ENCODE results near the gene LRP1B.
"Not testable (repeated sequence)": the region's sequence is repeated elsewhere in the genome, so short reads cannot be mapped to it uniquely, and the experiment has no call there.

LRP1B gene

DNA sequence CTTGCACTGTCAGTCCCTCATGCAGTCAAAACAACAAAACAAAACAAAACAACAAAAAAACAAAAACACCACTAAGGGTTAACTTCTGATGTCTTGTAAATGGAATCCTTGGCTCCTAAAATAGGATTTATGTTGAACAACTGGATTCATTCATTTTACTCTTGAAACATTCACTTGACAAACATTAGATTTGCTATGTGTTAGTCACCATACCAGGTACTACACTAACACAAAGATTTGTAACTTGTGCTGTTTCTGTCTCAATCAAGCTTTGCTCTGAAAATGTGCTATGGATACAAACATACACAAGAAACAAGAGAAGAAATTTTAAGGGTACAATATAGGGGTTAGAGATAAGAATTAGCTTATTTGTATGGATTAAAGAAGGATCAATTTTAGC is 812.8 kb downstream of the LRP1B start:
- no peak for DNase-seq (ENCODE audit: low read depth in 2 of 2)

DNA sequence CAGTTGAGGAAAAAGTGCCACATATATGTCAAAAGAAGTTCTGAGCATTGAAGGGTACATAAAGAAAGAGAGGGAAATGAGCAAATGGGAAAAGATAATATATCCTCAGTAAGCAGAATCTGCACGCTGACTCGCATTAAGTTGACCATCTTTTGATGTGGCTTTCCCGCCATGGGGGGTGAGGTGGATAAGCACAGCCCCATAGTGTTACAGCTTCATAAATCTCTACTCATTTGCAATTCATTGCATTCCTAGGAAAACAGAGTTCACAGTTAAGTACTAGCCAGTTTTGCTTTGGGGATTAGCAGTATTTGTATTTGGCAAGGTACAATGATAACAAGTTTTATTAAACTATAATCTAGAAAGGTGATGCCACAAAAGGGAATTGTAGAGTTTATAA is 814.2 kb downstream of the LRP1B start:
- no peak for DNase-seq (ENCODE audit: low read depth in 2 of 2)

DNA sequence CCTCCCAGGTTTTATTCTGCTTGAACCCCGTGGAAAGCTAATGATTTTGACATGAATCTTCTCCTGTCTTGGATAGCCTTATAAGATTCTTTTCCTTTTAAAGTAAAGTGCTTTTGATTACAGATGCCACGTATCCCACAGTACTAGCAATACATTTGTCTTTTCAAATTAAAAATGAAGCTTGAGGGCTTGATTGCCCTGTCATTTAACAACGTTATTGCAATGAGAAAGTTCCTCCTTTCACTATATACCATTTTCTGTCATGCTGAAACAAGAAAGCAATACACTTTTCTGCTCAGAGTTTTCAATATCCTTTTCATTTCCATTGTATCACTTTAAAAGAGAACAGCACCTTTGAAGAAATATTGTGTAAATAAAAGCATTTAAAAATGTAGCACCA is 814.7 kb downstream of the LRP1B start:
- DNase-seq (ENCODE audit: low read depth in 2 of 2): no peak

DNA sequence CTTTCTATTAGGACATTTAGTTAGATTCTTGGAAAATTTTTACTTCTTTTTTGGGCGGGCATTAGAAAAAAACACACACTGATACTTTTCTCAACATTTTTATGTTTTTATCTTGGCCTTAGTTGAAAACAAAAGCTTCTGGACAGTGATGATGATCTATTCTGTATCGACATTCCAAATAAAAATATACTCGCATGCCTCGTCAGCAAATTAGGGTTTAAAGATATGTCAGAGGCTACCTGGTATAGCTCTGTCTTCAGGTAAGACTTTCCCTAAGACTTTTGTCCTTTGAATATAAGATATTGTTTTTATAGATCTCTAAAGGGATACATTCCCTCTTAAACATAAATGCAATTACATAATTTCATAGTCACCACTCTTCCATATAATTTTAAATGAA is 816.8 kb downstream of the LRP1B start:
- DNase-seq (ENCODE audit: low read depth in 2 of 2): no peak

DNA sequence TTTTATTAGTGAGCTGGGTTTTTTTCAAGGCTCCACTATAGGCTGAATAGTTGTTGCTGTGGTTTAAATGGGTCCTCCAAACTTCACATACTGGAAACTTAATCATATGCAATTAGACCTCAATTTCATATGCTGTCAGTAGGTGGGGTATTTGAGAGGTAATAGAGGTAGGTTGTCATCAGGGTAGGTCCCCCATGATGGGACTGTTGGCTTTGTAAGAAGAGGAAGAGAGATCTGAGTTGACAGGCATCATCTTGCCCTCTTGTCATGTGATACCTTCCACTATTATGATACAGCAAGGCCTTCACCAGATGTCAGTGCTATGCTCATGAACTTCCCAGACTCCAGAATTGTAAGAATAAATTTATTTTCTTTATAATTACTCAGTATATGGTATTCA is 819.4 kb downstream of the LRP1B start:
- DNase-seq (ENCODE audit: low read depth in 2 of 2): no peak

DNA sequence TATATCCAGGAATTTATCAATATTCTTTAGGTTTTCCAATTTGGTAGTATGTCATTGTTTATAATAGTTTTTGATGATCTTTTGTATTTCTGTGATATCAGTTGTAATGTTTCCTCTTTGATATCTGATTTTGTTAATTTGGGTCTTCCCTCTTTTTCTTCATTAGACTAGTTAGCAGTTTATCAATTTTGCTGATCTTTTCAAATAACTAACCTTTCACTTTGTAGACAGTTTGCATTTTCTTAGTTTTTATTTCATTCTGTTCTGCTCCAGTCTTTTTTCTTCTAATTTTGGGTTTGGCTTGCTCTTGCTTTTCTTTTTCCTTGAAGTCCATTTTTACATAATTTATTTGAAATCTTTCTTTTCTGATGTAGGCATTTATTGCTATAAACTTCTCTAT is 824.4 kb downstream of the LRP1B start:
- no peak for DNase-seq (ENCODE audit: low read depth in 2 of 2)

DNA sequence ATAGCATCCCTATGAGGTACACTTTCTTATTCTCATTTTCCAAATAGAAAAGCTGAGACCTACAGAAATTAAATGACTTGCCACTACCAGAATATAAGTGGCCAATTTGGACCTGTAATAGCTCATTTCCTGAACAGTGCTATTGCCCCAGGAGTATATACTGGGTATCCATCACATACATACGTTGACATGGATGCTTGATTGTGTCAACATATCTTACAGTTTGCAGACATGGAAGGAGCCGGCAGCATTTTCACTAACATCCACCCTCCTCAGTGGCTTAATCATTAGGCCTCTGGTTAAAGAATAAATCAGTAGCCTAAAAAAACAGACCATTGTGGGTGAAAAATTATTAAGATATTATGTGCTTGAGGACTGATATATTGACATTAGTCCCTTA is 829.3 kb downstream of the LRP1B start:
- DNase-seq (ENCODE audit: low read depth in 2 of 2): no peak

DNA sequence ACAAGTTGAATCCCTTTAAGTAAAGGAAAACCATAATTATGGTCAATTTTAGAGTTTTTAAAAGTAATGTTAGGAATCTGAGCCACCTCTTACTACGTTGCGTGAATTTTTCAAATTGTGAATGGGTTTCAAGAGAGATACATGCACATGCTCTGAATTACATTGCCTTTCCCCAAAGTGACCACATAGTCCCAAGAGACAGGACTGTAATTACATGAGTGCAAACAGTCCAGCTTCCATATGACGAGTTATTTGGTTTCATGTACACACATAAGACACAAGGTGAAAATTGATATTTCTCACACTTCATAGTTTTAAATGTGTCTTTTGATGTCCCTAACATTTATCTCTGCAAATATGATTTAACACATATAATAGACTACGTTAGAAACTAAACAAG is 850.8 kb downstream of the LRP1B start:
- no peak for DNase-seq (ENCODE audit: low read depth in 2 of 2)

DNA sequence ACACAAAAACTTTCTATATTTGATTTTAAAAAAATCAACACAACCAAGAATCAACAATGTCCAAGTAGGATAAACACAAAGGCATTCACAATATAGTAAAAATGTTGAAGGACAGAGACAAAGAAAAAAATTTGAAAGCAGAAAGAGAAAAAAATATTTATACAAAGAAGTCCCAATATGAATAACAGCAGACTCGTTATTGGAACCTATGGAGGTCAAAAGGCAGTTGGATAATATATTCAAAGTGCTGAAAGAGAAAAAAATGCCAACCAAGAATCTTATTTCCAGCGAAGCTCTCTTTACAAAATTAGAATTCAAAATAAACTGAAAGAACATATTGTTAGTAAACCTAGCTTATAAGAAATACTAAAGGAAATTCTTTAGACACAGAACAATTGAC is 859.5 kb downstream of the LRP1B start:
- DNase-seq (ENCODE audit: low read depth in 2 of 2): no peak

DNA sequence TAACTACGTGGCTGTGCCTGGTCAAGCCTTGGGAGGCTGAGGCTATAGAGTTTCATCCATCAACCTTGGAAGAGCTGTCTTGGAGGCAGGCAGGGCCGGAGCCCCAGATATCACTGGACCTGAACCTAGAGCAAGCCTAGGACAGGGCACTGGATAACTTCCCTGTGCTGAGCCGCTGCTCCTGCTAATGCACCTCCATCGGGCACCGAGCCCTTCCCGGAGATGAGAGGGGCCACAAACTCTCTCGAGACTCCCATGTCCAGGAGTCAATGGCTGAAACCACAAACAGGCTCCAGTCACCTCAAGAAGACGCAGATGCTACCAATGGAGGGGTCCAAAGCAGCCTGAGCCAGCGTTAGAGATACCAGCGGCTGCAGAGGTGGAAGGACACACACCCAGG is 866.0 kb downstream of the LRP1B start:
- no peak for DNase-seq (ENCODE audit: low read depth in 2 of 2)

DNA sequence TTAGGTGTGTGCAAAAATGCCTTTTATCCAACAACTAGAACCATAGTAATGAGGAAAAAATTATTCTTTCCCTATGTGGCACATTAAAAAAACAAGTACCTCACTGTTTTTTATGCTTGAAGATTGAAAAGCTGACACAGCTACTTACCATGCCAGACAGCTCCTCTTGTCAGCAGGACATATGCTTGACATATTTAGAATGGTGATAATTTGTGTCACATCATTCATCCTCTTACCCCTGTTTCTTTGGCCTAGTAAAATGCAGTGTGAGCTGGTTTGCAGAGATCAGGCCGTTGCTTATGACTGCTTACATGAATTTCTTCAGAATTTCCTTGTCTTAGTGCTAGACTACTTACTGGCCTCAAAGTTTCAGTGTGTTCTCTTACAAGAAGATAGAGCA is 869.9 kb downstream of the LRP1B start:
- no peak for DNase-seq (ENCODE audit: low read depth in 2 of 2)

DNA sequence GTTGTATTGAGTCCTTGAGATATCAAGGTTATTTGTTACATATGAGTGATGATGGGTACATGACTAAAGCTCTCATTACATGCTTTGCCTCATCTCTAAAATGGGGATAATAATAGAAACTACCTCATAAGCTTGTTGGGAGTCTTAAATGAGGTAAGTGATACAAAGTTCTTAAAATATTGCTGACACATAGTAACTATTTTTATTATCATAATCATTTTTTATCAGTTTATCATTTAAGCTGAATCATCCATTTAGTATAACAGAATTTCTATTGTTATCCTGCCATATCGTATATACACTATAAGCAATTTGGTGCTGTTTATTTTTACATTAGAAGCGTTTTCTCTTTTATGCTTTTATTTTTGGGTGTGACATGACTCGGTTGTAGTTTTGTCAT is 871.1 kb downstream of the LRP1B start:
- no peak for DNase-seq (ENCODE audit: low read depth in 2 of 2)

DNA sequence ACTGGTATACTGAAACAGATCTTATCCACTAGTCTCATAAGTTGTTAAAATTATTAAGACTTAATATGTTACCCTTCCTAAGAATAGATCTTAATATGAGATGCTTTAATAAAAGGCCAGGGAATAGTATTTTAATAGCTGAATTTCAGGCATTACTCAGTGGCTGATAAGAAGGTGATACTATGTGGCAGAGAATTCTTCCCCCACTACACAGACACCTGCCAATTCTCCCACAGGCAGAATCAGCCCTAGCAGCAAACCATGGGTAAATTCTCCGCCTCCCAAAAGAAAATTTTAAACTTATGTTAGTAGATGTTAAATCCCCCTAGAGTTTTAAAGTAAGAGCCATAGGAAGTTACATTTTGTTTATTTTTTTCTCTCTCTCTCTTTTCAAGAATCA is 888.8 kb downstream of the LRP1B start:
- no peak for DNase-seq (ENCODE audit: low read depth in 2 of 2)

DNA sequence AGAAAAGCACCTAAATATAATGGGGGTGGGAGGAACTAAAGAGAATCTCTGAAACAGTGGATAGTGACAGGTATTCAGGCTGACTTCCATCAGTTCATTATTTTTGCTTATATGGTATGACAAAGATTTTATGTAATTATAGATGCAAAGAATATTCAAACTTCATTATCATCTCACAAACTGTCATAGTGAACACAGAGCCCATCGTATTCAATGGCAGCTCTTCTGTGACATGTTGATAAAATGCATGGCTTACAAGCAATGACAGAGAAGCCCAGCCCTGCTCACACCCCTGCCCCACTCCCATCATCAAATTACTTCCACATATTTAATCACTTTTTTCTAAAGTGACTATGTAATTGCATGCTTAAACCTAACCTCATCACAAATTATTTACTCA is 904.3 kb downstream of the LRP1B start:
- no peak for DNase-seq (ENCODE audit: low read depth in 2 of 2)

DNA sequence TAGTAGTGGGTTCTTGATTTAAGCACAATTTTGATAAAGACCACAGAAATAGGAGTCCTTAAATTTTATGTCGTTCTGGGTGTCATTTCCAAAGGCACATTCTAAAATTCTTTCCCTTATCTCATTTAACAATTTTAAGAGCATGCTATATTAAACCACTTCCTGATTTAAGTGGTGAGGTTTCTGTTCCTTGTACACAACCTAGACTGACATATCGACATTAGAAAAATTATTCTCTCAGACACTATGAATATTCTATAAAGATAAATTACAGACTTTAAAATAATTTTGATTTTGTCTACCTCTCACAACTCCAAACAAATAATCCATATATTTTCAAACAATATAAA is 923.8 kb downstream of the LRP1B start:
- no peak for DNase-seq (ENCODE audit: low read depth in 2 of 2)

DNA sequence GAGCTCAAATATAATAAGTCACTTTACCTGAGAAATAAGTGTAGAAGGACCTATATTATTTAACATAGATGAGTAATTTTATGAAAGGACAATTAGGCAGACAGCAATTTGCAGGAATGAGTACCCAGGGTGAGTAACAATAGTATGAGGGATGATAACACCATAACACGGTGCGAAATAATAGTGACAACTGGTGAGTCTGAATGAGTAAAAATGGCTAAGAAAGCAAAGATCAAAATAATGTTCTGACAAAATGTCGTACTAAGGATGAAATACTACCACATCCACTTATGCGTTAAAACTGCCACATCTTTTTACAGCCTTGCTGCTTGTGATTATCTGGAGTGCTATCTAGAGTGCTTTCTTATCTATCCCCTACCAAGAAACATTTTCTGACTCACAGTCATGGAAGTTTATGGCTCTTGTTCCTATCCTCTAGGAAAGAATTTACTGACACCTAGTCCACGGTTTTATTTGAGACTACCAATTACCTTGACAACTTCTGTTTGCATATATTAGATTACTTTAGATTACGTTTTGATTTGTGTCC is 929.7 kb downstream of the LRP1B start:
- DNase-seq (ENCODE audit: low read depth in 2 of 2): no peak

DNA sequence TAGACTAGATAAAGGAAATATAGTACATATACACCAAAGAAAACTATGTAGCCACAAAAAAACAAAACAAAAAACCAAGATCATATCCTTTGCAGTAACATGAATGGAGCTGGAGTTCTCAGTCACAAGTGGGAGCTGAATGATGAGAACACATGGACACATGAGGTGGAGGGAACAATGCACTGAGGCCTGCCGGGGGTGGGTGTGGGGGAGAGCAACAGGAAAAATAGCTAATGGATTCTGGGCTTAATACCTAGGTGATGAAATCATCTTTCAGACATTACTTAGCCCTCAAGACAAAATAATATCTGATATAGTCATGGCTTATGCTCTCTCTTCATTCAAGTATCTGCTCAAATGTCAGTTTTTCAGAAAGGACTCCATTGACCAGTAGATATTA is 930.6 kb downstream of the LRP1B start:
- DNase-seq (ENCODE audit: low read depth in 2 of 2): no peak

DNA sequence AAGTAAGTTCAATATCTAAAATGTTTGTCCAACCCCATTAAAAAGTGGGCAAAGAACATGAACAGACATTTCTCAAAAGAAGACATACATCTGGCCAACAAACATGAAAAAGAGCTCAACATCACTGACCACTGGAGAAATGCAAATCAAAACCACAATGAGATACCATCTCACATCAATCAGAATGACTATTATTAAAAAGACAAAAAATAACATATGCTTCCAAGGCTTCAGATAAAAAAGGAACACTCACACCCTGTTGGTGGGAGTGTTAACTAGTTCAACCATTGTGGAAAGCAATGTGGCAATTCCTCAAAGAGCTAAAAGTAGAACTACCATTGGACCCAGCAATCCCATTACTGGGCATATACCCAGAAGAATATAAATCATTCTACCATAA is 931.1 kb downstream of the LRP1B start:
- DNase-seq (ENCODE audit: low read depth in 2 of 2): no peak

DNA sequence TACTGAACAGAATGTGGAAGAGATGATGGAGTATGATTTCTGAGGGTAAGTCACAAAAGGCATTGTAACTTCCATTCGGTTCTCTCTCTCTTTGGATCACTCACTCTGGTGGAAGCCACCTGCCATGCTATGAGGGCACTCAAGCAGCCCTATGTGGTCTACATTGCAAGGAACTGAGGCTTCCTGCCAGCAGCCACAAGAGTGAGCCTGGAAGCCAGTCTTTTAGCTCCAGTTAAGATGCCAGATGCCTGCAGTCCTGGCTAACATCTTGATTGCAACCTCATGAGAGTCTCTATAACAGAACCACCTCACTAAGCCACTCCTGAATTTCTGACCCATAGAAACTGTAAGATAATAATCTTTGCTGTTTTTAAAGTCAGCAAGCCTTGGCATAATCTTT is 935.7 kb downstream of the LRP1B start:
- DNase-seq (ENCODE audit: low read depth in 2 of 2): no peak

DNA sequence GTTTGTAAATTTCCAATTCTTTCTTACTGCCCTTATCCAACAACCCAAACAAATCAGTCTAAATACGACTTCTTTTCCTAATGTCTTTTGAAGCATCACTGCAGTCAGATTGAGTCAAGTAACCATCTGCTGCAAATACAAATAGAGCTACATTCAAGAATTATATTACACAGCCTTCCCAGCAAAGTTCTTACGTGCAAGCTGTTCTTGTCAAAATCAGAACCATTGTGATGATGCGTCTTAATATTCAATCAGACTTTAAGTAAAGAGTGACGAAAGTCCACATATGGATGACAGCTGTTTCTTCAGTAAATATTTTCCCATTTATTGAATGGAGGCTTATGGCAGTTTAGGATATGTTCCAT is 943.8 kb downstream of the LRP1B start:
- DNase-seq (ENCODE audit: low read depth in 2 of 2): no peak

DNA sequence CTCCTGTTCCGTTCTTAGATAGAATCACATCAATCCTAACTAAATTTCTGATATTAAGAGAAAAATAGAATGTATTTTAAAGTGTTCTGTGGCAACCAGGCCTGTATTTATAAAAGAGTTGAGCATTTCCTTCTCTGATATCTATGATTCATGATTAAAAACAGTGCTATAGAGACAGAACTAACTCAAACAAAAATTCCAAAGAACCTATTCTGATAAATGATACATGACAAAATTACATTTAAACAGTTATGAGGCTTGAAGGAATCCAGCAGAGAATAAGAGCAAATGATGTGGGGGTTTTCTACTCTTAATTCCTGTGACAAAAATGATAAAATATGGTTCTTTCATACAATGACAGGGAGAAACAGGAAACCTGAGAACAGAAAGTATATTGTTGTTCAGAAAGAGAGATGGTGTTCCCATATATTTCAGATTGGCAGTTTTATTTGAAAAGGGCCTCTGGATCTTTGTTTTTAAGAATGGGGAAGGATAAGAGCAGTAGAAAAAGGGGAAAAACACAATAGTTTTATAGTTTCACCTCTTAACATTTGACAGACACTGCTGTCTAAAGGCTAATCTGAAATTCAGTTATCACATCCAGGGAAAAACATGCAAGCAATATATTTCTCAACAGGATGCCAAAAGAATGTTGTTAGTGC is 944.3 kb downstream of the LRP1B start:
- DNase-seq (ENCODE audit: low read depth in 2 of 2): no peak

DNA sequence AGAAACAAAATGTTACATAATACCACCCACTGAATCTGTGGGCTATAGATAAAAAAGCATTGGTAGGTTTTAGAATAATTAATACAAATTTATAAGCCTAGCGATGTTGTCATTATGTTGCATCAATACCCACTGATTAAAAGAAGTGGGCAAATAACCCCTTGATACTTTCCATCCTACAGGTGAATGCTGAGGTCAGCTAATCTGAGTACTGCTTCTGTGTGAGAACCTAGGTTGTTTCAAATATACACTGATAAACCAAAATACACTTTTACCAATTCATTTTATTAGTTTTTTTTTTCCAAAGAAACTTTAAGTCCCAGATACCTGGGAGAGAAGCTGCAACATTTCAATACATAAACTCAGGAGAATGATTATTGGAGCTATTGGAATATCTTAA is 948.6 kb downstream of the LRP1B start:
- no peak for DNase-seq (ENCODE audit: low read depth in 2 of 2)

DNA sequence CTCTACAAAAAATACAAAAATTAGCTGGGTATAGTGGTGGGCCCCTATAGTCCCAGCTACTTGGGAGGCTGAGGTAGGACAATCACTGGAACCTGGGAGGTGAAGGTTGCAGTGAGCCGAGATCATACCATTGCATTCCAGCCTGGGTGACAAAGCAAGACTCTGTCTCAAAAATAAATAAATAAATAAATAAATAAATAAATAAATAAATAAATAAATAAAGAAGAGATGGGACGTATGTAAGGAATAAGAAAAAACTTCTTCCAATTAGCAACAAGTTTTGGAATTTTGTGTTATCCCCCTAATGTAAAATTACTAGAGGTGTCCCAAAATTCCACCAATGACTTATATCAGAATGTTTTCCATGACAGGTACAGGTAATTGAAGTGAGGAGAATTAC is 961.7 kb downstream of the LRP1B start:
- DNase-seq (ENCODE audit: low read depth in 2 of 2): not testable (repeated sequence)

DNA sequence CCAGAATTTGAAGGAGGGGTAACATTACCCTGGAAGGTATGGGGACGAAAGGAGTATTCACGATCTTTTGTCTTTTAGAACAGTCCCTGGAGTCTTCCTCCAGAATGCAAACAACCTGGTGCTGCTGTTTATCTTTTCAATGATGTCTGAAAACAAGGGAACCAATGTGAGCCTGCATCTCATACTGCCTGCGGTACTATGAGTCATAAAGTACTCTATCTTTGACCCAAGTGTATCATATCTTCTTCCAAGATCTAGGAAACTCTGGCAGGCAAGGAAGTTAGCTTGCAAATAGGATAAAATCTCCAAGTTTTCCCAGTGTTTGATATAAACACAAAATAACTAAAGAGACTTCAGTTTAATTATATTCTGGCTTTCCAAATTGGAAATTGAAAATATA is 968.5 kb downstream of the LRP1B start:
- no peak for DNase-seq (ENCODE audit: low read depth in 2 of 2)
